HG02884 (cell line): ENCODE data around the gene EMD.
A peak's percentile ranks its signal among the peaks of the same experiment; 100 is the strongest.
"Not testable (repeated sequence)": the region's sequence is repeated elsewhere in the genome, so short reads cannot be mapped to it uniquely, and the experiment has no call there.

Experiments used
- ATAC-seq: cut with Tn5 transposase; IDR thresholded peaks from one replicate; pipeline ENCODE4 v1.9.1; 2021; ENCODE audit warnings: mild to moderate bottlenecking, moderate library complexity; ENCODE audit not compliant: unreplicated experiment

The EMD gene

DNA sequence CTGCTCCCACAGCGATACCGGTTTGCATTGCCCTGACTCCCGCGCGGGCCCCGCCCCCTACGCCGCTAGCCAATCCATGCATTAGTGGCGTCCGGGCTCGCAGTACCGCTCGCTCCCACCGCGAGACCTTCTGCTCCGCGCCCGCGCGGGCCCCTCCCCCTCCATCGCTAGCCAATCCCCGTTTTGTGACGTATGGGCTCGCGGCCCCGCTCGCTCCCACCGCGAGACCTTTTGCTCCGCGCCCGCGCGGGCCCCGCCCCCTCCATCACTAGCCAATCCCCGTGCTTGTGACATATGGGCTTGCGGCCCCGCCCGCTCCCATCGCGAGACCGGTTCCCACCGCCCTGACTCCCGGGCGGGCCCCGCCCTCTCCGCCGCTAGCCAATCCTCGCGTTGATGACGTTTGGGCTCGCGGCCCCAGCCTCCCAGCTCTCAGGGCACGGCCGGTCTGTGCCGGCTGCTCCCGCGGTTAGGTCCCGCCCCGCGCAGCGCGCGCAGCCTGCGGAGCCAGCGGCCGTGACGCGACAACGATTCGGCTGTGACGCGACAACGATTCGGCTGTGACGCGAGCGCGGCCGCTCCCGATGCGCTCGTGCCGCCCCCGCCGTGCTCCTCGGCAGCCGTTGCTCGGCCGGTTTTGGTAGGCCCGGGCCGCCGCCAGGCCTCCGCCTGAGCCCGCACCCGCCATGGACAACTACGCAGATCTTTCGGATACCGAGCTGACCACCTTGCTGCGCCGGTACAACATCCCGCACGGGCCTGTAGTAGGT lies at the start of gene EMD:
Gene EMD (plus strand): TSS at position 497 of the 770 bp plus-strand sequence. CDS start 190 bp downstream, at position 687.
- ATAC-seq, result peak; percentile 74

DNA sequence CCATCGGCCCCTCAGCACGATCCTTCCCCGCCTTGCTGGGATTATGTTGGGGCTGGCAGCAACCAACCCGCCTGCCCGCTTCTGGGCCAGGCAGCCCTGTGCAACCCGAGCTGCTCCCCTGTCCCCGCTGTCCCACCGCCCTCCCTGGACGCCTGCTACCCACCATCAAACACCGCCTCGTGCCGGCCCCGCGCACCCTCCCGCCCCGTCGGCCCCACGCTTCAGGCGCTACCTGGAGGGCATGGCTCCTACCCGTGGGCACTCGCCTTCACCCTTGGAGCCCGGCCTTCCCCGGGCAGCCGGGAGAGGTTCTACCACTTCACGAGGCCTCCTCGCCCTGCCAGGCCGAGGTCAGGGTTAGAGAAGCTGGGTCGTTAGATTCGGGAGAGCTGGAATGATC lies 46.5 kb upstream of the EMD start:
- ATAC-seq, result no peak

DNA sequence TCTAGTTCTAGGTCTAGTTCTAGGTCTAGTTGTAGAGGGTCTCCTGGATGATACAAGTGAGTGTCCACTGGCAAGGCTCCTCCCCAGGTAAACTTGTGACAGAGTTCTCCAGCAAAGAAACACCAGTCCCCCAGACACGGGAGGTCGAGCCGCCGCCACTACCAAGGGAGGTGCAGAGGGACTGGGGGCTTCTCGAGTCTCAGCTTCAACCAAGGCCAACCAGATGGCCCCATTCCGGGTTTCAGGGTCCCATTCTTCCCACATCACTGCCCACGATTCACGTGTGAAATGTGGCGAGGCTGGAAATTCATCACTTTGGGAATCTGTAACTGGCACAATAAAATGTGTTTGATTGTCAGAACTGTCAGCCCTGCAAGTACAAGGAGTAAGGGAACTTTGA lies 46.0 kb upstream of the EMD start:
- ATAC-seq, result no peak

DNA sequence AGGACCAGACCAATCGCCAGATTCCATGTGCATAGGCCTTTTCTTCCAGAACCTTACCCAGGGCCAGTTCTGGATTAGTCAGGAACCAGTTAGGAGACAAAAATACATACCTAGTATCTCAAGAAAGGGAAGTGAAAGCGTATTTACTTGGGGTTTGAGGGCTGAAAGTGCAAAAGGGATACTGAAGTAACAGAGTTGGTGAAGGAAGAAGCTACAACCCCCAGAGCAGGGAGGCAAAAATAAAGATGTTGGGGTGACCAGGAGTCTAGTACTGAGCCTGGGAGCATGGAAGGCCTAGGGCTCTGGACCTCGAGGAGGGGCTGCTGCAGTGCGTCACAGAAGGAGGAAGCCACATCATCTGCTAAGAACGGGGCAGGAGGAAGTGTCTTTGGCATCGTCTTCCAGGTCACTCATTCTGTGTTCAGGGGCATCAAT lies 45.2 kb upstream of the EMD start:
- no peak for ATAC-seq

DNA sequence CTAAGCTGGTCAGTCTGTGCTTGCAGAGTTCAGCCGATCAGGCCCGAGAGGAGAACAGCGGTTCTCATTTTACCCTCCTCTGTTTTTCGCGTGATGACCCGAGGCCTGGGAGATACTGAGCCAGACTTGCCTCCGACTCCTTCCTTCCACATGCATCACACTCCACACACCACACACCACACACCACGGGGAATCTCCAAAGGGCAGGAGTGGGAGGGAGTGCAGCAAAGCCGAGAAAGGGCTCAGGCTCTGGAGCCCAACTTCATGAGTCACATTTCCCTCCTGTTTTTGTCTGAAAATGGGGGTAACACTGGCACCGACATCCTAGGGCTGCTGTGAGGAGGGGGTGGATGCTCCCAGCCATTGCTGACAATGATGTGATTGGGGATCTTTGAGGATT lies 44.6 kb upstream of the EMD start:
- ATAC-seq, result no peak

DNA sequence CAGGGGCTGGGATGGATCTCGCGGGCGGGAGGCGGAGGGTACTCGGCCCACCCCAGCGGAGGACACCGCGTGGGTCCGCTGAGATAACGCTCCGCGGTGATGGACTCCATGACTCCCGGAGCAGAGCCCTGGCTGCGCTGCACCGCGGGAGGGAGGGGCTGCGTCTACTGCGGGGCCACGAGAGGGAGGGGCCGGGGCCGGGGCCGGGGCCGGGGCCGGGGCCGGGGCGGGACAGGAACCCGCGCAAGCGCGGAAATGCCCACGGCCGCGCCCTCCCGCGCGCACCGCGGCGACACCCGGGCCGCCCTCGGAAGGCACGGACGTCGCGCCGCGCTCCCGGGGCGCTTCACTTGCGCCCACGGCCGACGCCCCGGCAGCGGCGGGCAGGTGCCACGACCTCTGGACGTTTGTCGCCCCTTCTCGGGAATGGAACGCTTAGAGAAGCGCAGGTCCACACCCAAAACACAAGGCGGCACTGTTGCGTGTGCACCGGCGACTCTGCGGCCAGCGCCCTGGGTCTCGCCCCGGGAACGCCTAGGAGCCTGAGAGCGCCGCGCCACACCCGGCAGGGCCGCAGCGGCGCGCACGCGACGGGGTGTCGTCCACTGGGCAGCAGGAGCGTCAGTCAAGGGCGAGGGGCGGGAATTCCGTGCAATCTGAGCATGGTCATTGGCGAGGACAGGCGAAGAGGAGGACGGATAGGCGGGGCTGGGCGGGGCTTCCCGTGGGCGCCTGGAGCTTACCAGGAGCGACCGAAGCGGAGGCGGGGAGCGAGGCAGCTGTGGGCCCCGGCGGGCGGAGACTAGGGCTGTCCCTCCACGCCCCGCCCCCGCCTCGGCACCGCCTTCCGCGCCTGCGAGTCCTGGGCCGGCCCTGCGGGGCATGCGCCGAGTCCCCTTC lies 37.4 kb upstream of the EMD start:
- ATAC-seq, result peak; percentile 76

DNA sequence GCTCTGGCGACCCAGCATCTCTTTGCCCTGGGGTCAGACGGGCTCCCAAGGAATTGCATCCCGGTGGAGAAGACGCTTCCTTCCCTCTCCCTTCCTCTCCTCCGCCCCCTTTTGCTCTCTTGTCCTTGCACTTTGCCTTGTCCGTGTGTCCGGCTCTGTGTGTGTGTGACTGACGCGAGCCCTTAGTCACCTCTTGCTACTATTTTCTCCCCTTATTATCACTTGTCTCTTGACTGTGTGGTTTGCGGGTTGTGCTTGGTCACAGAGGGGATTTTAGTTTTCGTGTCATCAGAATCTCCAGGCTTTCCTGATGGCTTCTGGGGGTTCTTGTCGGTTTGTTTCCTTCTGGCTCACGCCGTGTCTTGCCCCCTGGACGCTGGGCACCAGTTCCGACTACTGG lies 36.0 kb upstream of the EMD start:
- not testable (repeated sequence) for ATAC-seq

DNA sequence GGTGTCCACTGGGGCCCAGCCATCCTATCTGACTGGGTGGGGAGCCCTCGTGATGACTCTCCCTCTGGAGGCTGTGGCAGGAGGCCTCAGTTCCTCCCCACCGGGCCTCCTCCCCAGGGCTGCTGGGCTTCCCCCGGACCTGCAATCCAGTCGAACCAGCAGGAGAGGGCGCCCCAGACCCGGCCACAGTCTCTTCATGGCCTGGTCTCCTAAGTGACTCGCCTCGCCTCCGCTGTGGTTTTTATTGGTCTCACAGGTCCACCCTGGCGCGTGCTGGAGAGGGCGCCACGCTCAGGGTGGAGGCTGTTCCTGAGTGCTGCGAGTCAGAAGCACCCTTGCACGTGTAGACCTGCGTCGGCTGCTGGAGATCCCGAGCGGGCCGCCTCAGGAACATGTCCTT lies 35.5 kb upstream of the EMD start:
- ATAC-seq, result not testable (repeated sequence)

DNA sequence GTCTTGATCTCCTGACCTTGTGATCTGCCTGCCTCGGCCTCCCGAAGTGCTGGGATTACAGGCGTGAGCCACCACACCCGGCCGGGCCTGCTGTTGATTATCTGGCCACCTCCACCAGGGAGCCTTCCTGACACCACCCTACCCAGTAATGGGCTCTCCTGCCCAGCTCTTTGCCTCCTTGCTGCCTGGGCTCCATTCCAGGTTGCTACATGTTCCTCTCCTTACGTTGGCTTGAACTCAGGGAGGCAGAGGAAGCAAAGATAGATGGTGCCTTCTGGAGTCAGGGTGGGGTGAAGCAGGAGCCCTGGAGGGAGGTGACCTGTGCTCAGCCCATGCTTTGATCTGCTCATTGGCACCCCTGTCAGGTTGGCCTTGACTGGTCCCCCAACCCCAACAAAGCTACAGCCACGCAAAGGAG lies 31.0 kb upstream of the EMD start:
- no peak for ATAC-seq

DNA sequence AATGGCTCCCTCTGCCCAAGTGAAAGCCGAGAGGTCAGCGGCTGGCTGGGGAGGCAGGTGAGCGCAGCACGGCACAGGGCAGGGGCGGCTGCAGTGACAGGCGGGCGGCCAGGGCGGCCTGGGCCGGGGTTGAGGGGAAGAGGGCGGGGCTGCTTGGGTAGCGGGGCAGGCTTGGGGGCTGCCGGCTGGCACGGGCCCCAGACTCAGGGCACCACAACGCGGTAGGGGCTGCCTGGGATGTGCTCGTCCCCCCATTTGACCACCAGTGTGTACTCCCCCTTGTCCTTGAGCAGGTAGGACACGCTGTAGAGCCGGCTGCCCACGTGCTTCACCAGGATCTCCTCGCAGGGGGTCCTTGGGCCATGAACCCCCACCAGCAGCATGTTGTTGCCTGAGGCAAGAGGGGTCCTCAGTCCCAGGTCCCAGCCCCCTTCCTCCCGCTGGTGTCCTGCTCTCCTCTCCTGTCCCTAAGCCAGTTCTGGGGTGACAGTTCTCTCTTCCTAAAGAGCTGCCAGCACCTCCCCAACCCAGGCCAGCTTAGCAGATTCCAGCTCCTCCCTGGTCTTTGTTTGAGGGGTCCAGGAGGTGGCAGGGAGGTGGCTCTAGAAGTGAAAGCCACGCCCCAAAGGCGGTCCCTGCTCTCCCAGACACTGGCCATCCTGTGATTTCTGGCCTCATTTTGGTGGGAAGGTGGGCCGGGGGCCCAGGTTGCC lies 30.3 kb upstream of the EMD start:
- ATAC-seq, result no peak

DNA sequence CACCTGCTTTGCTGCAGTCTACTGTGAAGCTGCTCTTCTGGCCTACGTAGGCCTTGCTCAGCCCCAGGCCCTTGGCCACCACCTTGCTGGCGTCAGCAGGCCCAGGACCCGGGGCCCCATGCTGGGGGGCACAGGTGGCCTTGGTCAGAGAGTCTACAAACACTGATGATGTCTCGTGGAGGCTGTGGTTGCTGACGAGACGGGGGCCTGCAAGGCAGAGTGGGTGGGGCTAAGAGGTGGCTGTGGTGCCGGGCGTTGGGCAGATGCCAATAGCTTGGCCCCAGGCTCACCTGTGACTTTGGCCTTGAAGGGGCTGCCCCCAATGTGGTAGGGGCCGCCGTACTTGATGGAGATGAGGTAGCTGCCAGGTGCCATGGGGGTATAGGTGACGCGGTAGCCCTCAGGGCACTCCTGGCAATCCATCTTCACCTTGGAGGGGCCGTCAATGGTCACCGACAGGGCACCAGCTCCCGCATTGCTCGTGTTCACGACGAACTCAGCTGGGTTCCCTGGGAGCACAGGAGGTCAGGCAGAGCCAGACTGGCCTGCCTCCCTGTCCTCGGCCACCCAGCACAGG lies 29.6 kb upstream of the EMD start:
- no peak for ATAC-seq

DNA sequence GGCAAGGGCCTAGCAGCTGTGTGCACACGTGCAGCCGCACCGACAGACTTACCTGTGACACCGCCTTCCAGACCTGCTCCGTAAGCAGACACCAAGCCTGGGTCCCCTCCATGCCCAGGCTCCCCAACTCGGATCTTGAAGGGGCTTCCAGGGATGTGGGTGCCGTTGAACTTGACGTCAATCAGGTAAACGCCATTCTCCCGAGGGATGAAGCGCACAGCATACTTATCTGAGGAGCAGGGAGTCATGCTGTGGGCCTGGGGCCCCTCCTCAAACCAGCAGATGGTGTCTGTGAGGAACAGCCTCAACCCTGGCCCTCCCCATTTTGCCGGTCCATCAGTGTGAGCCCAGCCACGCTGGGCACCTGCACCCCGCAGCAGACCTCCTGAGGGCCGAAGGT lies 29.1 kb upstream of the EMD start:
- no peak for ATAC-seq

DNA sequence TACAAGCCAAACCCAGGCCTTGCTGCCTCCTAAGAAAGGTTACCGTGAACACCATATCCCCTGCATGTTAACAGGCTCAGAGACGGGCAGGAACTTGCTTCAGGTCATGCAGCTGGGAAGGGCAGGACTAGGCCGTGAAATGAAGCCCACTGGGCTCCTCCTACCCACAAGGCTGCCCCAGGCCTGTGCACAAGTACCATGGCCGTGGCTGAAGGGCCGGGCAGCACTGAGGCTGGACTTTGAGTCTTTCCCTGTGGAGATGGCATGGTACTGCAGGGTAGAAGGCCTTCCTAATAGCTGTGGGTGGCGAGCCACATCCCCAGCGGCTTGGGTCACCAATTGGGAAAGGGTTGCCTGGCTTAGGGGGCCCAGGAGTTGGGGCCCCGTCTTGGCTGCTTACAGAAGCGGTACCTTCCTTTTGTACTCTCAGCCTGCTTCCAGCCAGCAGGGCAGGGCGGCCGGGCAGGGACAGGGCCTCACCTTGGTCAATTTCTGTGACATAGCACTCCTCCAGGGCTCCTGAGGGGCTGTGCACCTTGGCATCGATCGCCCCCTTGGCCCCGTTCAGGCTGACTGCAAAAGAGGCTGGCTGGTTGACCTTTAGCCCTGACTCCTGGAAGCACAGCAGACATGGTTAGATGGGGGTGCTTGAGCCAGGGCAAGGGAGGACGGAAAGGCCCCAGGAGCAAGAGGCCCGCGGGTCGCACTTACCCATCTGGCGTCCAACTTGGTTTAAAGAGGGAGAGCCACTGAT lies 28.5 kb upstream of the EMD start:
- no peak for ATAC-seq

DNA sequence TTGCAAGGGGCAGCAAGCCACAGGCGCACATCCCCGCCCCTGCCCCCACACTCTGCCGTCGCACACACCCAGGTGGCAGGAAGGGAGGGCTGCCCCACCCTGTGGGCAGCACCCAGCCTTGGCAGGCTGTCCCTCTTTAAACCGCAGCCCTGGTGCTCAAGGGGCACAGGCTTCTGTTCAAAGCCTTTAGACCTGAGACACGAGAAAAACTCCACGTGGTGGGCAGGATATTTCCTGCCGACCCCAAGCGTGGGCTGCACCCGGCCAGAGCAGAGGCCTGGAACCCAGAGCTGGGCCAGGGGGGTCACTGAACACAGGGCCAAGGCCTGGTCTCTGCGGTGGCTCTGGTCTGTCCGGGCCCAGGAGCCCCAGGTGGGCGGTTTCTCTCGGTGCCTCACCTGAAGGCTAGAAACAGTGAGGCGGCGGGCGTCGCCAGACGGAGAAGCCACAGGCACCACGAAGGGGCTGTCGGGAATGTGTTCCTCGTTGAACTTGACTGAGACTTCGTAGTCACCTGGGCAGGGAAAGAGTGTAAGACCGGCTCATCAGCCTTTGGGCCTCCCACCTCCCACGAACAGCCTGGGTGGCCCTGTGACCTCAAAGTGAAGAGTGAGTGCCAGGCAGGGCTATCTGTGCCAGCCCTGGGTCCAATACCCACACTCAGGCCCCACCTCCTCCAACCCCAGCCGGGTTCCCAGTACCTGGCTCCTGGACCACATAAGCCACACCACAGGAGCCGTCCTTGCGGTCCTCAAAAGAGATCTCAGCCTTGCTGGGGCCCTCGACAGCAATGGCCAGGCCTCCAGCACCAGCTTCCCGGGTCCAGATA lies 27.7 kb upstream of the EMD start:
- ATAC-seq, result no peak

DNA sequence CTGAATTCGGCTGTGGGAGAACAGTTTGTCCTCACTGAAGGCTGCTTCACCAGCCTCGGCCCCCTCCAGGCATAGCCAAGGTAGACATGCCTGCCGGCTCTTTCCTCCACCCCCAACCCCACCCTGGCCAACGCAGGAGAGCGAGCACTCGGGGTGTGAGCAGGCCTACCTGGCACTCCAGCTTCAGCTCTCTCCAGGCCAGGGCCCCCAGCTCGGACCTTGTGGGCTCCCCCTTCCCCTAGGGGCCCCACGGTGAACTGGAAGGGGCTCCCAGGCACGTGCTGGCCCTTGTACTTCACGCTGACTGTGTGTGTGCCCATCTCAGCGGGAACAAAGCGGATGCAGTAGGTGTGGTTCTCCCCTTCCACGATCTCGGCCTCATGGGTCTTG lies 27.1 kb upstream of the EMD start:
- ATAC-seq, result no peak

DNA sequence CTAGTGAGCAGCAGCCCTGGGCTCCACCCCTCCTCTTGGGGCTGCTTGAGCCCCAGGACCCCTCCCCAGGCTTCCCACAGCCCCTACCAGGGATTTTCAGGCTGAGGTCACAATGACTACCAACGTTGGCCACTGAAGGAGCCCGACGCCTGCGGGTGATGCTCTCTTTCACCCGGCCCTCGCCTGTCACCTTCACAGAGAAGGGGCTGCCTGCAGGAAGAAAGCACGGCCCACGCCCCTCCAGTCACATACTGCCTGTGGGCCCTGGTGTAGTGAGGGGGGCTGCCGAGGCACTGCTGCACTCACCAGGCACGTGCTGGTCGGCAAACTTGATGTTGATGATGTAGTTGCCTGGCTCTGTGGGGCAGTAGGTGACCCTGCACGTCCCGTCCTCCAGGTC lies 26.6 kb upstream of the EMD start:
- ATAC-seq, result no peak

DNA sequence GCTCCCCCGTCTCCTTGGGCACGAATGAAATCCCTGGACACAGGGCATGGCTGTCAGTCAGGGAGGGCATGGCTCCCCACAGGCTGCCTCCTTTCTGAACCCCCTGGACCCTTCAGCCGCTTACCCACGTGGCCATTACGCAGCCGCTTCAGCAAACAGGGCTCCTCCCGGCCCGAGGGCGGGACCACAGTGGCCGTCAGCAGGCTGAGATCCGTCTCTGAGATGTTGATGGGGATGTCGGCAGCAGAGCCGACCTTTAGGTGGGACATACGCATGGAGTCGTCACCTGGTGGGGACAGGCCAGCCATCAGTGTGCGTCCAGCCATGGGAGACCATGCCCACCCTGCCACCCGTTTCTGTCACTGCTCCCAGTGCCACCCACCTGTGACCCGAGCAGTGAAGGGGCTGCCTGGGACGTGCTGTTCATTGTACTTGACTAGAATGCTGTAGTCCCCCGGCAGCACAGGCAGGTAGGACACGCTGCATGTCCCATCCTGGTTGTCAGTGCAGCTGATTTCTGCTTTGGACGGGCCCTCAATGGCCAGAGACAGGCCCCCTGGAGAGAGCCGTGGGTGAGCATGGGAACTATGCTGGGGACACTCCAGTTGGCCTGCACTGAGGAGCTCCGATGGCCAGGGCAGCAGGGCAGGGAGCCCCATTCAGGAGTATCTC lies 25.8 kb upstream of the EMD start:
- ATAC-seq, result no peak

DNA sequence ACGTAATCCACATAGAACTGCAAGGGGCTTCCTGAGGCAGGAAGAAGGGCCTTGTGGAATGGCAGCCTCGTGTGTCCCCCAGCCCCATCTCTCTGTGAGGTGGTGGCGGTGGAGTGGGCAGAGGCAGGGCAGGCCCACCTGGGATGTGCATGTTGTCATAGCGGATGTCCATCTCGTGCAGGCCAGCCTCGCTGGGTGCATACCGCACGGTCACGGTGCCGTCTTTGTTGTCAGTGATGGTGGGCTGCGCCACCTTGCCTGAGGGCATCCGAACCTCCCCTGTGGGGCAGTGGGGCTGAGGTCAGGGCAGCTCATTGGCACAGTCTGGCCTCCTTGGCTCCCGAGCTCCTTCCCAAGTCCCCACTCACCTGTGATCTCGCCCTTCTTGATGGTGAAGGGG lies 25.1 kb upstream of the EMD start:
- ATAC-seq, result no peak

DNA sequence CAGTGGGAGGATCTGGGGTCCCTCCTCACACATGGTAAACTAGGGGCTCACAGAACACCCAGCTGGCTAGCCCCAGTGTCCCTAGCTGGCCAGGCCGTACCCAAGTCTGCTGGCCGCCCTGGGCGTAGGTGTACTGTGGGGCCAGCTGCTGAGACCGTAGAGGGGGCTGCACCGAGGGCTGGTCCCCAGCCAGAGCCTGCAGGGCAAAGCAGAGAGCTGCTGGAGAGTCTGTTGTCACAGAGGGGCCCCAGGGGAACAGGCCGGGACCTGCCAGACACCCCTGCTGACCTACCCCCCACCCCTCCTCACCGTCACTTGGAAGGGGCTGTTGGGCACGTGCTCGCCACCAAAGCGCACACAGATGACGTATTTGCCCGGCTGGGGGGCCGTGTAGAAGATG lies 24.6 kb upstream of the EMD start:
- ATAC-seq, result no peak
